ENCODE measurements around the gene KCTD6.

KCTD6 gene

DNA sequence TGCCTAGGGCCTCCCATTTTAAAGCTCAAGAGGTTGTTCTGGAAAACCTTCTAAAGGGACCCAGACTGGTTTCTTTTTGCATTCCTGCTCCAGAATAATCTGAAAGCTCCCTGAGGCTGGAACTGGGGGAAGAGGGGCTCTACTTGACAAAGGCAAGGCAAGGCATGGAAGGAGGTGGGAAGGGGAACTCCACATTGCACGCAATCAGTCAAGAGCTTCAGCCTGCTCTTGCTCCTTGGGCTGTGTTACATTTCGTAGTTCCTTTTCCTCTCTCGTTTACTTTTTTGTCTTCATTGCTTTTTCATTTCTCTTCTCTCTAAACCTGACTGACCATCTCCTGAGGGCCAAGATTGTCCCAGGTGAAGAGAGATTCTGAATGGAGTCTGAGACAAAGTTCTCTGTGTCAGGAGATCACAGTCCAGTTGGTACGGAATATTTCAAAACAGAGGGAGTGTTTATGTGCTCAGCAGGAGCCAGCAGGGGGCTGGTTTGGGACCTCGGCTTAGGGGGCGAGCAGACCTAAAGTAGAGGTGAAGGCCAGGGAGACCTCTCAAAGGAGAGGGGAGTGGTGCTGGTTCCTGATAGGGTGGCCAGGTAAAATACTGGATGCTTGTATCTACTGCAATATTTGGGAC, 6.0 kb upstream of the KCTD6 start:
- no peak for DNase-seq (ENCODE audit: low read depth)

DNA sequence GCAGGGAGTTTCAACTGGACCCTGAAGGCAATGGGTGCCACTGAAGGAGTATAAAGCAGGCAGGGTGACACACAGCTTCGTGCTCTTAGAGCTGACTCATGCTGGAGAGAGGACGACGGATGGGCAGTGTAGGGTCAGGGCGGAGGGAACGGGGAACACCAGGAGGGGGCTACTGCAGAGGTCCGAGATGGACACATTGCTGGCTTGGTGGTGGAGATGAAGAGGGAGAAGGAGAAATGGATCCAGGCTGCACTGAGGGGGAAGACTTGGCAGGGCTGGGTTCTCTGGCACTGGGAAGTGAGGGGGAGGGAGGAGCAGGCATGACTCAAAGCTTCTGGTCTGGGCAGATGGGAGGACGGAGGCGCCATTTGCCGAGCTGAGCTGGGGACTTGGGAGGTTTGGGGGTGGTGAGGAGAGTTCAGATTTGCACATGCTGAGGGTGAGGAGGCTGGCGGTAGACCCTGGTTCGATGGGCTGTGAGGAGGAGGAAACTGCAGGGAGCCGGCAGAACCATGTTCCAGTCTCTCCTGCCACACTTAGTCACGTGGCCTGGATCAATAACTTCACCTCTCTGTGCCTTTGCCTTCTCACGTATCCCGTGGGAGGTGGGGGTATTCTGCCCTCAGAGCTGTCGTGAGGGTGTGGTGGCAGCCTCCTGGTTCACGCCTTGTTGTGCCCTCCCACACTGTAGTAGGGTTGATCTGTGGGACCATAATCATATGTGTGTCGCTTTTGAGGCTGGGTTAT, 4.6 kb upstream of the KCTD6 start:
- no peak for DNase-seq (ENCODE audit: low read depth)

DNA sequence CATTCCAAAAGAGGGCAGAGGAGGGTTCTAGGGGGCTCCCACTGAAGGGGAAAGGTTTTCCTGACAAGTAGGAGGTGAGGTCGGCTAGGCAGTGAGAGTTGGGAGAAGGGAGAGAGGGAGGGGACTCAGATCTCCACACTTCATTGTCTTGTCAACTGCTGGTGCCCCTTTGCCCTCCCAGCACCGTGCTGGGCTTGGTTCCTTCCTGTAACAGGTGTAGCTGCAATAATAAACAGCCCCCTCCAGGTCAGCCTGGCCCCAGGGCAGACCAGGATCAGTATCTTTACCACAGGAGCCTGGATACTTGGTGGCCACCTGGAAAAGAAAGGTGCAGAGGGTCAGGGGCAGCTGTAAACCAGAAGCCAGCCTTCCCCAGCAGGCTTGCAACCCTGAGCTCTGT, 2.9 kb upstream of the KCTD6 start:
- no peak for DNase-seq (ENCODE audit: low read depth)

DNA sequence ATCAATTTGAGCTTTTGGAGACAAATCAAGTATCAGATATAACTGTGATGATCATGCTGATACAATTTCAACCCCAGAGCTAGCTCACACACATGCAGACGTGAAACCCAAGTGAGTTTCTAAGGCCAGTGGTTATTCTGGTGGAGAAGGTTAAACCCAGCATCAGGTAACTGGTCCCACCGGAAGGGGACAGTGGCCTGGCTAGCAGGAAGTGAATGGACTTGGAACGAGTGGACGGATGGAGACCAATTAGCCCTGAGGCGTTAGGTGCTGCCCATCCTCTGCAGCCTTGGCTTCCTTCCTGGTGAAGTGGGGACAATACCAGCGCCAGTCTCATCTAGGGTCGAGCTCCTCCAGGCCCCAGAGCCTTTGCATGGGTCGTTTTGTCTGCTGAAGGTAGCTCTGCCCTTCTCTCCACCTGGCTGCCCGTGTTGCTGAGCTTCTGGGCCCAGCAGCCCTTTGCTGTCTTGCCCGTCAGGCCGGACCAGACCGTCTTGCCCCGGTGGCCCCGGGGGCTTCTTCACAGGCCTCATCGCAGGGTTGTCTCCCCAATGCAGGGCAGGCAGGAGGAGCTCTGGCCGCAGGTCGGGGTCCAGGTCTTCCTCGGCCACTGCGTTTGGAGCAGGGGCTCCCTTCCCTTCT, 915 bp upstream of the KCTD6 start:
- no peak for DNase-seq (ENCODE audit: low read depth)

DNA sequence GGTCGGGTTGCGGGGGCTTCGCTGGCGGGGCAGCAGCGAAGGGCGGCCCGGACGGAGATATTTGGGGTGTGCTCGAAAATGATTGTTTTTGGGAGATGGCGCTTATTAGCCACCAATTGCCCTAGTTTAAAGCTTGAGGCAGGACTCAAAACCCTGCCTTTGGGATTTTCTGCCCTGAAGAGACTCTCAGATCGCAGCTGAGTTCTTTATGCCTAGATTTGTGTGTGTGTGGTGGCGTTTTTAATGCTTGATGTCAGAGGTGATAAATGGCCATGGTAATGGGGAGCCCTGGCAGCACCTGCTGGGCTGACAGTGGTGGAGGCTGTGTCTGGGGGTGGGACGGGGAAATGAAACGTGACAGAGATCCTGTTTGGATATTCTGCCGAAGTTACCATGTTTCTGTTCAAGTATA, 604 bp downstream of the KCTD6 start:
- no peak for DNase-seq (ENCODE audit: low read depth)

DNA sequence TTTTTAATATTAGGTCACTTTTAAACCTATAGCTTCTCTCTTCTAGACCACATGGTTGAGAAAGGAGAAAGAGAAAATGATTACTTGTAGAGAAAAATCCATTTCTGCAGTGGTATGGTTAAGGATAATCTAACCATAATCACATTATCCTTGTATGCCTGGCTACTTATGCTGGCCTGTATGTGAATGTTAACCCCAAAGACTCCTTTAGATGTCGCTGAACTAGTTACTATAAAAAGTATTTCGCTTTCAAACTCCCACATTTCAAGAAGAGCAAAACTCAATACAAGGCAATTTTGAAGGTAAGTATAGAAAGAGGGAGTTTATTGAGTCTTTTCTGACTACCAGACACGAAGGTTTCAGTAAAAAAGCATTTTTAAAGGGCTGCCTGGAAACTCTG, 2.2 kb downstream of the KCTD6 start:
- no peak for DNase-seq (ENCODE audit: low read depth)

DNA sequence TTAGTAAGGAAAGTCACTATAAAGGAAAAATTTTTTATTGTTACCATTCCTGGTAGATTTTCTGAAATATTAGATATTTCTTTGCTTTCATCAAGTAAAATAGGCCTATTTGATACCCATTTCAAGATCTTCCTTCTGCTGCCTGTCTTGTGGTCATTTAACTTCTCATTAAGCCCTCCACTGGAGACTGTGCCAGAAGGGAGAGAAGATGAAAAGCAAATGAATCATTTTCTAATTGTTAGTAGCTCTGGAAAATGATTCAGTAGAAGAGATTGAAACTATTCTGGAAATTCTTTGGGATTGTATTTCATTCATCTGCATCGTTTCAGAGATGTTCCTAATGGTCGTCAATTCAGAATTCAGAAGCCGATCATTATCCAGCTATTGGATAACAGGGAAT, 3.2 kb downstream of the KCTD6 start:
- no peak for DNase-seq (ENCODE audit: low read depth)

DNA sequence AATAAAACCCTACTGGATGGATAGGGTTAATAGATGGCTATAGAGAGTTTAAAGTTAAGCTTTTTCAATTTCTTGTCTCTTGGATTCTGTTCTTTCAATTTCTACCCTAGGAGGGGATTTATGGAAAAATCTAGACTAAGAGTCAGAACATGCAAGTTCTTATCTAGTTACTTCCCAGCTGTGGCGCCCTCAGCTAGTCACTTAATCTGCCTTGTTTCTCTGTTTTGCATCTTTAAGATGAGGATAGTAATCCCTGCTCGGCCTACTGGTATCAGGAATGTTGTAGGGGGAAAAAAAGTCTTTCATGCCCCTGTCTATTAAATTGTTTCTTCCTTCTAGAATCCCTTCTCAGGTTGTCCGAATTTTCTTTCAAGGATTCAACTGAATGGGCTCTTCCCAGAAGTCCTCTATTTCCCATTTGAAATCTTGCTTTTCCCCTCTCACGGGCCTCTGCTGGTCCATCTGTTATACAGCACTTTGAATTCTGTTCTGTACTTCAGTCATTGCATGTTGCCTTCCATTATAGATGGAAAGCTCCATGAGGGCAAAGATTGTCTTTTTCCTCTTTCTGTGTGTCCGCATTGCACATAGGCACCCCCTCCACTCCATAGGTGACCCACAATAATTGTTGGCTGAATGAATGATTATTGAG, 4.4 kb downstream of the KCTD6 start:
- DNase-seq (ENCODE audit: low read depth) = no peak

DNA sequence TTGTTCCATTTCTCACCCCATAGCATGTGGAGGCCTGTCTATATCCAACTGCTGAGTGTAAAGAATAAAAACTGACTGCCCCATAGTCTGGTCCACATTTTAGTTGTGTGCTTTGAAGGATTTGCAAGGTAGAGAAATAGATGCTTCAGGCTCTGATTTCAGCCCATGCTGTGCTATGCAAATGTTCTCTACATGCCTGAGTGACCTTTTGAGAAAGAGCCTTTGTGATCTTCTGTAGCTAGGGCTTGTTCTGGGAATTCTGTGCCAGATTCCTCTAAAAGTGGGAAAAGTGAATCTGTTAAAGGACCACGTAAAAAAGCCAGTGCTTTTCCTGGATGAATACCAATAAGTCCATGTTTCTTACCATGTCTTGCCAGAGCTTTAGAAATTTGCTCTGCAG, 5.2 kb downstream of the KCTD6 start:
- no peak for DNase-seq (ENCODE audit: low read depth)

DNA sequence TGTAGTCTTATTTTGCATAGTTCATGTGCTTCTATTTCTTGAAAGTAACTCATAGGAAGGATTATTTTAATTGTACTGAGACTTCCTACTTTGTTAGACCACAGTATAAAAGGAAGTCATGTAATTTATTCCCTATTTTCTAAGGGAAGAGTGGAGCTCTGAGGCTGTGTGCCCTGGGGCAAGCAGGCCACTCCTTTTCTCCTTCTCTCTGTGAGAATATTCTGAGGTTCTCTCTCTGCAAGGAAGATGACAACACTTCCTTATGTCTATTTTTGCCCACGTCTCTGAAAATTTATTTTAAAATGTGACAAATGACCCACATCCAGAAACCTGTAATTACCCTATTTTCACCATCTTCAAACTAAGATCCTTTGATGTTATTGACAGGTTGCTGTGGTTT, 11.0 kb downstream of the KCTD6 start:
- DNase-seq (ENCODE audit: low read depth) = no peak

DNA sequence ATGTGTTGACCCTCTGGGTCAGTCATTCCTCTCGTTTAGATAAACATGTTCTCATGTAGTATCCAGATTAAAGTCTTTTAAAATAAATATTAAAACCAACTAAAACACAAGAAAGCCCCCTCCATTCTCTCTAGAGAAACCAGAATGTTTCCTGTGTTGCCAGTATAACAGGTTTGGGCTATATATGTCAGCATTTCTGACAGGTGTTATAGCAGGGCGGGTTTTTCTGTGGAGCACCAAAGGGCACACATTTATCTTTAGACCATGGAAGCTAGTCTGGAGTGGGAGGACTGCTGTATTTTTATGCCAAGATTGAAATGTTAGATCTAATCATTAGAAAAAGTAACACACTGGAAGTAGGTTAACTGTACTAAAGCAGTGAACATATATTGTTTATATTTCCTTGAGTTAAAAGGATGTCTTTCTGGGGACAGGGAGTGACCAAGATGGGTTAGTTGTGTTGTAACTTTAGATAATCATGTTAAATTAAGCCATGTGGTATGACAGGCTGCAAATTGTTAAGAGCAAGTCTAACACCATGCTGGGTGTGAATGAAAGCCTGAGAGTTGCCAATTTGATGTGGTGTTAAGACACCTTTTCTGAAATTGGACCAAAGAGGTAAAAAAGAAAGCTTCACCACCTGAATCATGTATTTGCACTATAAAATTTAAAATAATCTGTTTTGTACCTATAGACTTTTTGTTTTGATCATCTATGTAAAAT, 15.6 kb downstream of the KCTD6 start:
- no peak for DNase-seq (ENCODE audit: low read depth)

DNA sequence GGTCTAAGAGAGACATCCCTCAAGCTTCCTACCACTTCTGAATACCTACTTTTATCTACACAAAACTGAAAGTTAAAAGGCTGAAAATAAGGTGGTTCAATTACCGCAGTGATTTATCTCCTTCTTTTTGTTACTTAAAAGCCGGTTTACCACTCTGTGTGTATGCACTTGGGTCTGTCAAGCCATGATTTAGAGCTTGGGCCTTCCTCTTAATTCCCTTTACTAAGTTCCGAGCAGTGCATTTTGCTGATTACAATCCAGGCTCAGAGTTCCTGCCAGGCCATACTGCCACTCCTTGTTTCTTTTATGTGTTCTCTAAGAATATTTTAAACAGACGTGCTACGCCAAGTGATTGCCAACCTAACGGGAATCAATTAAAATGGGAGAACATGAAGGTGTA, 16.5 kb downstream of the KCTD6 start:
- DNase-seq (ENCODE audit: low read depth) = no peak

DNA sequence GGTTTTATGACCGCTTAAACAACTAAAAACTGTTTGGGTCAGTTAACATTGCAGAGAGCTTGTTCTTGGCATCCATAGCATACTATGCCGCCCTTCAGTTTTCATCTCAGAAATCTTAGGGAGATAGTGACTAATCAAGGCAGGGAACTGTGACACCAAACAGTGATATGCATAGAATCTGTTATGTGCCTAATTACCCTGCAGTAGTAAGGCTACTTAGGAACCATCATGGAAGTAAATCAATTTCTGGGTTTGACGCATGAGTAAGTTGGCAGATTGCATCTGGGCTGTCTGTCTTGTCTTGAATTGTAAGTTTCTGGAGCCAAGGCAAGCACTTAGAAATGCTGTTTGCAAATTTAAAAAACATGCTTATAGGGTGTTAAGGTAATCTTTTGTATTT, 22.5 kb downstream of the KCTD6 start:
- no peak for DNase-seq (ENCODE audit: low read depth)

DNA sequence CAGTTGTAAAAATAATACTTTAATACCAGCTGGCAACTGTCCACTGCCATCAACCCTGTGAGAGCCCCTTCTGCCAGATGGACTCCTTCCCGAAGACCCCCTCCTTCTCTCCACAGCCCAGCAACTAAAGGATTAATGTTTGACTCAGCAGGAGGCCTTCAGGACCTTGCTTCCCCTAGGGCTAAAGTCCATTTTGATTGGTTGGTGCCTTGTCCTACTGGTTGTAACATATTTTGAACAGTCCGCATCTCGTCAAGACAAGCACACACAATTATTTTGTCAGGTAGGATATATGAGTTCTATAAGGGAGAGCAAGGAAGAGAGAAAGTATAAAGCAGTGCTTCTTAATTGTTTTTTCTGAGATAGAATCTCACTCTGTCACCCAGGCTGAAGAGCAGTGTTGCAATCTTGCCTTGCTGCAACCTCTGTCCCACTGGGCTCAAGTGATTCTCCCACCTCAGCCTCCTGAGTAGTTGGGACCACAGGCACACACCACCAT, 26.4 kb downstream of the KCTD6 start:
- DNase-seq (ENCODE audit: low read depth) = no peak

DNA sequence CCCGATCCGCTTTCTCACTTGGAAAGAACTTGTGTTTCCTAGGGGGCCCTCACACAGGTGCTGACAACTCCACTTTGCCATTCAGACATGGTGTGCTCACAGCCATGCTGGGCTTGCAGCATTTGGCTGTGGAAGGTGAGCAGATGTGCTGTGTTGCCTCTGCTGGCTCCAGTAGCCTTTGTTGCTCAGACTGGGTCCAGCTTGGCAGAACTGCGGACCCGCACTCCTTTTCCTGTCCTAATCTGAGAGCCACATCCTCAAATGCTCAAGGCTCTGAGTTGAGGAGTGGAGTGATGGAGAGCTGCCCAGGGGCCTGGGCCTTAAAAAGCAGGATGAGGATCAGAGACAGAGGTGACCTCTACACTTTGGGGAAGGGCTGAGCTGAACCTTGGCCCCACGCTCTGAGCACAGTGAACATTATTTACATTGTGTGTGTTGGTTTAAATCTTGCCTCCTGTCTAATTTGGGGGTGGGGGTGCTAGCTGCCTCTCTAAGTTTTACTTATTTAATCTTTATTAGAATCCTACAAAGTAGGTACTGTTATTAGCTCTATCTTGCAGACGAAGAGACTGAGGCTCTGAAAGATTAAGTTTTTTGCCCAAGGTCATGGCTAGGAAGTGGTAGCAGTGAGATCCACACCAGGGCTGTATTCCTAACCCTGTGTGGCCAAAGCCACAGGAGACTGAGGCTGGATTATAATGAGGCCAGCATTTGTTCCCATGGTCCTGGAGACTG, 27.9 kb downstream of the KCTD6 start:
- no peak for DNase-seq (ENCODE audit: low read depth)

DNA sequence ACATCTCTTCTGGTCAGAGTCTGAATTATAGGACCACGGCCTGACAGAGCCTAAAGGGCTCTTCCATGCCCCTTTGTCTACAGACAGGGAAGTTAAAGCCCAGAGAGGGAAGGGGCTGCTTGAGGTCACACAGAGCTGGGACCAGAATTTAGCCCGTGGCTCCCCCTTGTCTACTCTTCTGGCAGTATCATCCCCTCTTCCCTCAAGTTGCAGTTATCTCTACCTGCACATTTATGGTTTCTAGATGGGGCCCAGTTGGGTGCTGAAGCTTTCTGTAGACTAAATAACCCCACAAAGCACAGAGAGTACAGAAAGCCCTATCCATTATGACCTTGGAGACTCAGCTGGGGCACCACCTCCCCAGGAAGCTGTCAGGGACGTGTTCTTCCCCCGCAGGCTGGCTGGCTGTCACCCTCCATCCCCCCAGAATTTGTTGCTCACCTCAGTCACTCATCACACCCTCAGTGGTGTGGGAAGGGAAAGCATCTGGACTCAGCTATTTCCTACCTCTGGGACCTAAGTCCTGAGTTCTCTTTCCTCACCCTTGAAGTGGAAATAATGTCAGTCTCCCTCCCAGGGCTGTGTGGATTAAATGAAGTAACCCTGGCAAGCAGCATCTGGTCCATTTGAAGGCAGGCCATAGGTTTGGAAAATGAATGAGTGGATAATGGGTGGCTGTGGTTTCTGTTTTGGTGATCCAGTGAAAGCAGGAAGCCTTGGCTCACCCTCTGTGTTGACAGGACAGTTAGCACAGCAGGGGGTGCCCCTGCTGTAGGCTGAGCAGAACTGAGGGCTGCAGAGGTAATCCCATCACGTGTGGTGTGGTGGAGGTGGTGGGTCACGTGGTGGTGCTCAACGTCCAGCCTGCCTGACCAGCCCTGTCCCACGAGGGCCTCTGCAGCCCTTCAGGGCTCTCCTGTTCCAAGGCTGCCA, 28.8 kb downstream of the KCTD6 start:
- no peak for DNase-seq (ENCODE audit: low read depth)

DNA sequence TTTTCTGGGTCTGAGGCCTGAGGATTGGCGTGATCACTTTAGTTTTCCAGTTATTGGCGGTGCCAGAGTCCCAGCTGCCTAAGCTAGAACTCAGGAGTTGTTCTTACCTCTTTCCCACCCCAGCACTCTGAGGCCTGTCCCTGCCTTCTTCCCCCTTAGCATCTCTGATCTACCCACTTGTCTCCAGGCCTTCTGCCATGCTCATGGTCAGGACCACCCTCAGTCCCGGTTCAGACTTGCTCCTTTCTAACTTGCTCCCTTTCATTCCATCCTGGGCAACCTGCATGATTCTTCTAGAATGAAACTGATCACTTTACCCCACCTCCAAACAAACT, 29.4 kb downstream of the KCTD6 start:
- DNase-seq (ENCODE audit: low read depth) = no peak

DNA sequence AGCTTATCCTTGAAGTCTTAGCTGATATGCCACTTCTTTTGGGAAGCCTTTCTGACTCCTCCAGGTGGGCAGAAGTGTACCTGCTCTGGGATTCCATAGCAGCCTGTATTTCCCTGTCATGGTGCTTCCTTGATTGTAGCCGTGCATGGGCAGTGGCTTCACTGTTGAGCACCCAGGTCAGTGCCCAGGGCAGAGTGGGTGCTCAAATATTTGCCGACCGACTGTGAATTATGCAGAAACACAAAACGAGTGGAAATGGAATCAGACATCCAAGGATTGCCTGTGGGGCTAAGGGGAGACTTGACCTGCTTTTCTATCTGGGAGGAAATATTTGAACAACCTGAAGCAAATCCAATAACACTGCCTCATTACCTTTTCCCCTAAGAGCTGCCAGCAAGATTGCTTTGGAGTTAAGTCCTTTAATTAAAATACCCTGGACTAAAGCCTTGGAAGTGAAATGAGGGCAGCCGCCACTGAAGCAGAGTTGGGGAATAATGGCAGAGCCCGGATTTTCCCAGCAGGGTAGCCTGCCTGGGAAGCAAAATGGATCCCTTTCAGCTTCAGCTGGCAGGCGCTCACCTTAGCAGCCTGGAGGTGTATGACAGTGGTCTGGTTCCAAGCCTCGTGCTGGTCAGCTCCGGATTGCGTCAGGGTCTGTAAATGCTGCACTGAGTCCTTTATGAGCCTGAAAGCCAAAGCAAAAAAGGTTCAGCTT, 30.2 kb downstream of the KCTD6 start:
- DNase-seq (ENCODE audit: low read depth) = no peak

DNA sequence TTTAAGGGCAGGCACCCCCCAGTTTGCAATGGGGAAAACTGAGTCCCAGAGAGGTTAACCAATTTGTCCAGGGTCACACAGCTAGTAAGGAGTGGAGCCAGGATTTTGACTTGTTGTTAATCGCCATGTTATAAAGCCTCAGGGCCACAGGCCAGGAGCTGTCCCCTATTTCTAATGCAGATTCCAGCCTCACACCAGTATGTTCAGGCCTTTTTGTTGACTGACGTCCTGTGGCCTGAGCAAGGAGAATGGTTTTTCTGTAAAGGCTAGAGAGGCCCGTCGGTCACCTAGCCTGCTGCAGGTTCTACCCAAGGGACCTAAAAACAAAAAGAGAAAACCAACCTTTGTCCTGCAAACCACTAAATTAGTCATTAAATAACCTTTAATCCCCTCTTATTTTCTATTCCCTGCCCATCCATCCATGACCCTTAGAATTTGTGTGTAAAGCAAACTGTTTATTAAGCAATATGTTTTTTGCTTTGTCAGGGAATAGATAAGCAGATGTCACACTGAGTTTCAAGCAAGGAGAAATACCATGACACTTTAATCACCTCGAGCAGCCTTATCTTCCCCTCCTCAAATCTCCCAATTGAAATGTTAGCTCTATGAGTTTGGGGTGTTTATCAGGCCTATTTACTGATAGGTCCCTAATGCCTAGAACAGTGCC, 31.0 kb downstream of the KCTD6 start:
- DNase-seq (ENCODE audit: low read depth) = no peak
